GM12878 (cell line): ENCODE results near the gene SLC45A1. TPM values are rescaled to one million over a fixed set of nuclear protein-coding genes. Genes with fewer than 3 reads are reported as not detected.

Experiments
- ATAC-seq: fragments of 200-7000 bp; cut with Tn5 transposase; 3 replicates; pipeline ENCODE4 v1.9.1; 2020; ENCODE audit warnings: mild to moderate bottlenecking, moderate library complexity
- BruUV-seq: library from RNA; stranded (reverse); fragments of 400-500 nt; replicated peaks from 2 replicates; lab custom pipeline; 2021; lab: Mats Ljungman, UMichigan
- CTCF ChIA-PET: fragments of 300-600 bp; sonication (Branson Sonifier 250); formaldehyde crosslinking; extraction: SDS; loops from one replicate; lab custom pipeline; 2021; ENCODE audit warnings: inconsistent platforms; lab: Yijun Ruan, JAX
- POLR2A ChIA-PET: fragments of 350-600 bp; formaldehyde crosslinking; extraction: SDS; loops from one replicate; lab custom pipeline; 2021; ENCODE audit warnings: inconsistent platforms; lab: Charles Lee
- RAD21 ChIA-PET: fragments of 300-600 bp; sonication (Branson Sonifier 250); formaldehyde crosslinking; loops from one replicate; lab custom pipeline; 2023; ENCODE audit warnings: antibody characterized with exemption; ENCODE audit not compliant: unreplicated experiment; lab: Charles Lee
- SMC1A ChIA-PET: fragments of 300-600 bp; sonication (Branson Sonifier 250); formaldehyde crosslinking; loops from one replicate; lab custom pipeline; 2023; ENCODE audit not compliant: unreplicated experiment, uncharacterized antibody; lab: Charles Lee
- DNase-seq: peaks from one replicate; pipeline ENCODE4 v3.0.0-alpha.2; 2011; ENCODE audit warnings: low read depth, low spot score
- FAIRE-seq: peaks from 3 replicates; lab custom pipeline; 2011; peaks lifted over from hg19 to GRCh38; lab: Jason Lieb, UNC
- H2AFZ ChIP-seq: 2 replicates; pipeline ENCODE4 v1.6.0; 2011; ENCODE audit warnings: low read depth, low read length, control low read depth; ENCODE audit not compliant: control insufficient read depth
- H3K27ac ChIP-seq: 2 replicates; pipeline ENCODE4 v1.5.1; 2011; ENCODE audit warnings: control low read depth; ENCODE audit not compliant: control insufficient read depth, insufficient read depth
- H3K27me3 ChIP-seq, 2 experiments: replicated peaks in 1 of 2; 2 replicates each; pipeline versions ENCODE4 v1.6.0 to v1.6.1; 2011; ENCODE audit warnings: low read length in 1 of 2; ENCODE audit not compliant: control insufficient read depth in 2 of 2, insufficient read depth in 2 of 2
- H3K36me3 ChIP-seq, 2 experiments: 2 replicates each; pipeline ENCODE4 v1.5.1; 2011; ENCODE audit warnings: low read length in 1 of 2; ENCODE audit not compliant: control insufficient read depth in 2 of 2, insufficient read depth in 2 of 2
- H3K4me1 ChIP-seq: 2 replicates; pipeline ENCODE4 v1.6.1; 2011; ENCODE audit warnings: mild to moderate bottlenecking, low read length, moderate library complexity, mixed read lengths; ENCODE audit not compliant: control insufficient read depth, insufficient read depth
- H3K4me2 ChIP-seq: 2 replicates; pipeline ENCODE4 v1.6.0; 2011; ENCODE audit warnings: control low read depth; ENCODE audit not compliant: control insufficient read depth, insufficient read depth
- H3K4me3 ChIP-seq: fragments of 200-600 bp; sonication (generic); 2 replicates; pipeline ENCODE4 v1.5.1; 2016
- H3K79me2 ChIP-seq: 2 replicates; pipeline ENCODE4 v1.6.0; 2011; ENCODE audit warnings: low read length; ENCODE audit not compliant: control insufficient read depth, insufficient read depth
- H3K9ac ChIP-seq: 2 replicates; pipeline ENCODE4 v1.8.0; 2011; ENCODE audit warnings: low read length, control low read depth, mixed read lengths; ENCODE audit not compliant: control insufficient read depth, insufficient read depth
- H3K9me3 ChIP-seq: replicated peaks from 3 replicates; pipeline ENCODE4 v1.5.1; 2011; ENCODE audit warnings: mild to moderate bottlenecking, low read length; ENCODE audit not compliant: control insufficient read depth, insufficient read depth
- H4K20me1 ChIP-seq: 2 replicates; pipeline ENCODE4 v1.6.0; 2011; ENCODE audit not compliant: control insufficient read depth, insufficient read depth
- BCLAF1 ChIP-seq: fragments of 450-650 bp; IDR thresholded peaks from 2 replicates; pipeline ENCODE4 v1.6.1; 2017; ENCODE audit warnings: antibody characterized with exemption, mild to moderate bottlenecking, moderate library complexity
- CBX3 ChIP-seq: fragments of 200-600 bp; sonication (generic); IDR thresholded peaks from 2 replicates; pipeline ENCODE4 v1.6.1; 2016; ENCODE audit warnings: low read depth, borderline replicate concordance
- DPF2 ChIP-seq: fragments of 450-650 bp; IDR thresholded peaks from 2 replicates; pipeline ENCODE4 v1.6.1; 2017; ENCODE audit warnings: mild to moderate bottlenecking
- FOXM1 ChIP-seq: IDR thresholded peaks from 2 replicates; pipeline ENCODE4 v1.6.1; 2012; ENCODE audit warnings: low read depth, mild to moderate bottlenecking, inconsistent platforms, low read length, moderate library complexity
- KLF5 ChIP-seq: fragments of 450-650 bp; IDR thresholded peaks from 2 replicates; pipeline ENCODE4 v1.6.1; 2014; ENCODE audit warnings: mild to moderate bottlenecking; ENCODE audit not compliant: partially characterized antibody
- LARP7 ChIP-seq: fragments of 450-650 bp; IDR thresholded peaks from 2 replicates; pipeline ENCODE4 v1.6.1; 2017; ENCODE audit warnings: mild to moderate bottlenecking
- MEF2A ChIP-seq: IDR thresholded peaks from 2 replicates; pipeline ENCODE4 v1.6.1; 2011; ENCODE audit warnings: low read depth, mild to moderate bottlenecking, low read length, moderate library complexity; ENCODE audit not compliant: insufficient read depth
- NR2C2 ChIP-seq: IDR thresholded peaks from 2 replicates; pipeline ENCODE4 v1.6.1; 2011; ENCODE audit warnings: borderline replicate concordance, low read depth; ENCODE audit not compliant: control insufficient read depth, insufficient read length
- RAD21 ChIP-seq: IDR thresholded peaks from 2 replicates; pipeline ENCODE4 v1.6.1; 2011; ENCODE audit warnings: mild to moderate bottlenecking, low read depth, low read length, moderate library complexity; ENCODE audit not compliant: insufficient read depth
- REST ChIP-seq: IDR thresholded peaks from 2 replicates; pipeline ENCODE4 v1.6.1; 2012; ENCODE audit warnings: mild to moderate bottlenecking, low read depth, low read length
- SMAD1 ChIP-seq: fragments of 450-650 bp; IDR thresholded peaks from 2 replicates; pipeline ENCODE4 v1.6.1; 2018; ENCODE audit warnings: mild to moderate bottlenecking, low read depth; ENCODE audit not compliant: partially characterized antibody
- SP1 ChIP-seq: IDR thresholded peaks from one replicate; pipeline ENCODE4 v1.6.1; 2011; ENCODE audit warnings: low read depth, low read length
- STAT3 ChIP-seq: IDR thresholded peaks from 2 replicates; pipeline ENCODE4 v1.6.1; 2011; ENCODE audit warnings: low read depth, low read length, improper control_type of control experiment
- TCF7 ChIP-seq: IDR thresholded peaks from 2 replicates; pipeline ENCODE4 v1.6.1; 2014; ENCODE audit warnings: antibody characterized with exemption, borderline replicate concordance
- ZBTB4 ChIP-seq: fragments of 450-650 bp; formaldehyde crosslinking; IDR thresholded peaks from 2 replicates; pipeline ENCODE4 v1.4.0; 2022; ENCODE audit warnings: mild to moderate bottlenecking, moderate library complexity
- ZNF24 ChIP-seq: fragments of 450-650 bp; IDR thresholded peaks from 2 replicates; pipeline ENCODE4 v1.6.1; 2017; ENCODE audit warnings: antibody characterized with exemption, mild to moderate bottlenecking
- ZSCAN29 ChIP-seq: fragments of 450-650 bp; IDR thresholded peaks from 2 replicates; pipeline ENCODE4 v1.6.1; 2017; ENCODE audit warnings: mild to moderate bottlenecking, moderate library complexity
- WGBS: methylation state at CpG from one replicate; pipeline ENCODE4 v1.1.6; 2016; ENCODE audit warnings: low lambda C conversion rate; ENCODE audit not compliant: insufficient replicate concordance, insufficient coverage; ENCODE audit errors: missing lambda C conversion rate; 5-methylcytosine and 5-hydroxymethylcytosine counted together
- in situ Hi-C: fragments of 300-500 bp; cut with MboI; formaldehyde crosslinking; loops from 9 replicates; pipeline ENCODE4 v1.14.3; 2018; ENCODE audit warnings: mixed read lengths
- intact Hi-C: fragments of 100-400 bp; cut with micrococcal nuclease; formaldehyde crosslinking; loops from one replicate; pipeline ENCODE4 v1.14.2; 2022; ENCODE audit not compliant: unreplicated experiment
- polyA plus RNA-seq, 11 experiments: library from polyadenylated mRNA; depleted of rRNA in 4 of 11; unstranded in 6 of 11; stranded (reverse) in 5 of 11; fragments of >200 nt; fragmentation: Nextera tagmentation in 4 of 11; fragmentation: Illumina TruSeq in 1 of 11; extraction: Ambion mirVana in 4 of 11; extraction: Trizol in 1 of 11; gene quantifications; 1 replicate in 1 of 11; 2 replicates in 10 of 11; pipeline versions ENCODE4 v1.2.1 to v1.2.3, GENCODE V29; 2011 to 2016; ENCODE audit warnings: inconsistent platforms in 2 of 11, missing spikeins in 2 of 11, low read depth in 1 of 11
- total RNA-seq, 4 experiments: library from RNA; depleted of rRNA in 3 of 4; stranded (reverse); fragments of >200 nt in 3 of 4; fragmentation: Illumina TruSeq in 1 of 4; extraction: Trizol in 1 of 4; gene quantifications; 2 replicates each; pipeline versions ENCODE4 v1.2.1 to v1.2.3, GENCODE V29; 2013 to 2021

Gene SLC45A1
- total and polyA plus RNA-seq, 10 of the 15 experiments (the other 5 are each of a cell fraction or from before 2014, with no cell fraction given), result 0.07 to 0.23 (median 0.13) TPM; not detected in 6

- ChIA-PET SMC1A (no interaction called here), POLR2A (no interaction called here), CTCF (interaction anchor here (2.5 kb wide), 1 partner anchor 314 kb away, joined by 7 read pairs; no protein-coding TSS in a partner anchor), RAD21 (no interaction called here)
- Histone ChIP-seq H3K27me3 (no peaks in the 10 kb centered on the region; a peak in 1 of 4 replicates), H3K4me1 (no peaks in the 10 kb centered on the region), H3K36me3 (no peaks in the 10 kb centered on the region), H3K9me3 (no peaks in the 10 kb centered on the region), H3K4me2 (no peak overlapping the region), H3K79me2 (no peaks in the 10 kb centered on the region), H4K20me1 (no peaks in the 10 kb centered on the region), H3K9ac (no peak overlapping the region), H3K27ac (no peak overlapping the region), H3K4me3 (no peak overlapping the region), H2AFZ (no peak overlapping the region)
- ATAC-seq (no peak), DNase-seq (no peak), FAIRE-seq (no peak)
- WGBS, result 52% methylated on average over 9 of the region's 12 CpGs
- BruUV-seq, result no TSS peak
- intact Hi-C loops (no loop called here), in situ Hi-C loops (no loop called here)
- no peak for TF ChIP-seq BCLAF1
- TF ChIP-seq STAT3, result no peak
- no peak for TF ChIP-seq ZNF24
- TF ChIP-seq RAD21, result no peak
- TF ChIP-seq SMAD1, result no peak
- no peak for TF ChIP-seq TCF7
- no peak for TF ChIP-seq ZBTB4 (CRISPR knock-in tag)
- TF ChIP-seq NR2C2, result no peak
- TF ChIP-seq DPF2, result no peak
- no peak for TF ChIP-seq REST
- no peak for TF ChIP-seq KLF5
- TF ChIP-seq ZSCAN29, result no peak
- TF ChIP-seq MEF2A, result no peak
- no peak for TF ChIP-seq LARP7
- TF ChIP-seq FOXM1, result no peak
- no peak for TF ChIP-seq SP1
- TF ChIP-seq CBX3, result no peak
Measured at GRCh38 chr1:8329439-8329838, 11.5 kb downstream of the SLC45A1 start.
